K562 (cell line): Measurements from ENCODE around the gene EHD3. TPM values are rescaled to one million over a fixed set of nuclear protein-coding genes. Genes with fewer than 3 reads are reported as not detected.

ENCODE experiments used
- ATAC-seq: fragments of 200-7000 bp; cut with Tn5 transposase; 3 replicates; pipeline ENCODE4 v1.9.1; 2020; ENCODE audit warnings: moderate library complexity
- BruUV-seq: library from RNA; stranded (reverse); fragments of 400-500 nt; replicated peaks from 2 replicates; lab custom pipeline; 2021; lab: Mats Ljungman, UMichigan
- CTCF ChIA-PET: fragments of 300-600 bp; formaldehyde crosslinking; extraction: SDS; loops from one replicate; lab custom pipeline; 2021; ENCODE audit warnings: low intra/inter-chr PET ratio; lab: Yijun Ruan, JAX
- POLR2A ChIA-PET: fragments of 300-600, 350-650 bp; sonication (Branson Sonifier 250); formaldehyde crosslinking; extraction: SDS; loops from one replicate; lab custom pipeline; 2021; ENCODE audit warnings: antibody characterized with exemption, inconsistent platforms; lab: Yijun Ruan, JAX
- DNase-seq, 4 experiments: peaks; one replicate each; pipeline versions ENCODE4 v3.0.0 to v3.0.0-alpha.2; 2011 to 2018; ENCODE audit warnings: low spot score in 3 of 4, mixed read lengths in 3 of 4; ENCODE audit errors: extremely low read depth in 1 of 4
- FAIRE-seq: peaks from 2 replicates; lab custom pipeline; 2011; peaks lifted over from hg19 to GRCh38; lab: Jason Lieb, UNC
- H2AFZ ChIP-seq: 2 replicates; pipeline ENCODE4 v1.6.0; 2011; ENCODE audit warnings: low read depth, low read length, control low read depth, inconsistent platforms
- H3K27ac ChIP-seq: fragments of 200-600 bp; 3 replicates; pipeline ENCODE4 v1.8.0; 2011; ENCODE audit warnings: low read depth, mild to moderate bottlenecking, control low read depth, inconsistent platforms, low read length, moderate library complexity, mixed read lengths; ENCODE audit errors: extremely low read depth
- H3K27me3 ChIP-seq, 2 experiments: fragments of 300-600 bp in 1 of 2; 2 replicates in 1 of 2; 3 replicates in 1 of 2; pipeline versions ENCODE4 v1.6.0 to v1.8.0; 2011; ENCODE audit warnings: inconsistent platforms in 2 of 2, low read length in 2 of 2, mild to moderate bottlenecking in 1 of 2, mixed read lengths in 1 of 2, moderate library complexity in 1 of 2; ENCODE audit not compliant: control insufficient read depth in 2 of 2, insufficient read depth in 2 of 2
- H3K36me3 ChIP-seq: fragments of 300-600 bp; 3 replicates; pipeline ENCODE4 v1.8.0; 2011; ENCODE audit warnings: mild to moderate bottlenecking, low read length, inconsistent platforms; ENCODE audit not compliant: control insufficient read depth, insufficient read depth
- H3K4me1 ChIP-seq, 2 experiments: fragments of 200-600 bp in 1 of 2; replicated peaks in 1 of 2; 2 replicates in 1 of 2; 3 replicates in 1 of 2; pipeline versions ENCODE4 v1.5.1 to v1.8.0; 2011; ENCODE audit warnings: inconsistent platforms in 2 of 2, low read length in 2 of 2, mild to moderate bottlenecking in 1 of 2, mixed read lengths in 1 of 2, moderate library complexity in 1 of 2; ENCODE audit not compliant: control insufficient read depth in 2 of 2, insufficient read depth in 2 of 2
- H3K4me2 ChIP-seq: 2 replicates; pipeline ENCODE4 v1.6.1; 2011; ENCODE audit warnings: low read length, control low read depth, inconsistent platforms, mixed read lengths; ENCODE audit not compliant: insufficient read depth
- H3K4me3 ChIP-seq: fragments of 200-600 bp; sonication (generic), shearing (Covaris generic); 2 replicates; pipeline ENCODE4 v1.5.1; 2016; ENCODE audit warnings: control low read depth, inconsistent platforms
- H3K79me2 ChIP-seq: fragments of 200-600 bp; 3 replicates; pipeline ENCODE4 v1.8.0; 2011; ENCODE audit warnings: low read length, inconsistent platforms; ENCODE audit not compliant: control insufficient read depth, insufficient read depth
- H3K9ac ChIP-seq, 2 experiments: 2 replicates each; pipeline versions ENCODE4 v1.6.0 to v1.6.1; 2011; ENCODE audit warnings: low read depth in 2 of 2, low read length in 2 of 2, control low read depth in 1 of 2, inconsistent platforms in 1 of 2, mild to moderate bottlenecking in 1 of 2, mixed read lengths in 1 of 2; ENCODE audit not compliant: insufficient read depth in 1 of 2
- H3K9me1 ChIP-seq: one replicate; pipeline ENCODE4 v1.6.0; 2011; ENCODE audit warnings: inconsistent platforms, mild to moderate bottlenecking, low read length, moderate library complexity; ENCODE audit not compliant: control insufficient read depth, insufficient read depth
- H3K9me3 ChIP-seq: replicated peaks from 2 replicates; pipeline ENCODE4 v1.5.1; 2011; ENCODE audit warnings: low read depth, low read length, inconsistent platforms; ENCODE audit not compliant: control insufficient read depth, insufficient read depth
- H4K20me1 ChIP-seq: replicated peaks from 2 replicates; pipeline ENCODE4 v1.6.1; 2011; ENCODE audit warnings: low read length, inconsistent platforms, mixed read lengths; ENCODE audit not compliant: control insufficient read depth, insufficient read depth
- FIP1L1 ChIP-seq: fragments of 200-400 bp; formaldehyde crosslinking; IDR thresholded peaks from 2 replicates; pipeline ENCODE4 v1.6.1; 2018; ENCODE audit warnings: mild to moderate bottlenecking, low read depth, low read length; ENCODE audit not compliant: poor library complexity, severe bottlenecking
- HDAC1 ChIP-seq, 2 experiments: fragments of 450-650 bp; IDR thresholded peaks; 2 replicates each; pipeline ENCODE4 v1.6.1; 2016 to 2017; ENCODE audit warnings: inconsistent platforms in 1 of 2, mild to moderate bottlenecking in 1 of 2, moderate library complexity in 1 of 2
- HES1 ChIP-seq: fragments of 450-650 bp; IDR thresholded peaks from 2 replicates; pipeline ENCODE4 v1.6.1; 2016; ENCODE audit warnings: low read depth, mild to moderate bottlenecking, moderate library complexity
- MEF2D ChIP-seq: conservative IDR thresholded peaks from 2 replicates; pipeline ENCODE4 v1.6.1; 2016; ENCODE audit warnings: low read depth, missing genetic modification characterization, missing compliant biosample characterization
- MTA3 ChIP-seq: fragments of 450-650 bp; formaldehyde crosslinking; IDR thresholded peaks from 2 replicates; pipeline ENCODE4 v1.6.1; 2017; ENCODE audit warnings: mild to moderate bottlenecking, borderline replicate concordance
- NR1H2 ChIP-seq: sonication (generic); formaldehyde crosslinking; IDR thresholded peaks from 2 replicates; pipeline ENCODE4 v1.4.0; 2020; ENCODE audit warnings: mild to moderate bottlenecking, missing genetic modification reagents
- RHOXF2B ChIP-seq: fragments of 250-450 bp; sonication (Bioruptor Pico); conservative IDR thresholded peaks from 2 replicates; pipeline ENCODE4 v1.5.1; 2021
- RUNX1 ChIP-seq: sonication (generic); IDR thresholded peaks from 2 replicates; pipeline ENCODE4 v1.6.1; 2016; ENCODE audit warnings: antibody characterized with exemption, low read depth
- SFPQ ChIP-seq: fragments of 200-400 bp; formaldehyde crosslinking; IDR thresholded peaks from 2 replicates; pipeline ENCODE4 v1.6.1; 2017; ENCODE audit warnings: mild to moderate bottlenecking, low read depth, low read length, moderate library complexity
- TCF15 ChIP-seq: fragments of 250-450 bp; sonication (Bioruptor Pico); IDR thresholded peaks from 2 replicates; pipeline ENCODE4 v1.8.0; 2022; ENCODE audit warnings: moderate library complexity, mild to moderate bottlenecking, inconsistent platforms
- XRCC5 ChIP-seq: fragments of 200-400 bp; formaldehyde crosslinking; IDR thresholded peaks from 2 replicates; pipeline ENCODE4 v1.6.1; 2017; ENCODE audit warnings: low read depth, mild to moderate bottlenecking, low read length
- ZBTB17 ChIP-seq: fragments of 450-650 bp; formaldehyde crosslinking; IDR thresholded peaks from 2 replicates; pipeline ENCODE4 v1.4.0; 2020; ENCODE audit warnings: mild to moderate bottlenecking
- ZNF232 ChIP-seq: sonication (generic); formaldehyde crosslinking; IDR thresholded peaks from 2 replicates; pipeline ENCODE4 v1.8.0; 2022; ENCODE audit warnings: mild to moderate bottlenecking, missing genetic modification reagents
- ZNF41 ChIP-seq: fragments of 250-450 bp; sonication (Bioruptor Pico); conservative IDR thresholded peaks from 2 replicates; pipeline ENCODE4 v1.4.0; 2020; ENCODE audit warnings: mild to moderate bottlenecking
- ZNF583 ChIP-seq: fragments of 250-450 bp; sonication (Bioruptor Pico); IDR thresholded peaks from 2 replicates; pipeline ENCODE4 v1.4.0; 2020
- ZNF592 ChIP-seq: fragments of 450-650 bp; IDR thresholded peaks from 2 replicates; pipeline ENCODE4 v1.6.1; 2017; ENCODE audit warnings: antibody characterized with exemption, mild to moderate bottlenecking
- WGBS: fragments of 100-300 bp; shearing (Covaris generic); methylation state at CpG from one replicate; pipeline ENCODE4 v1.1.6; 2016; ENCODE audit warnings: low coverage, mixed read lengths; ENCODE audit not compliant: insufficient coverage; ENCODE audit errors: missing lambda C conversion rate; 5-methylcytosine and 5-hydroxymethylcytosine counted together
- in situ Hi-C: fragments of 300-500 bp; cut with MboI; formaldehyde crosslinking; loops from 4 replicates; pipeline ENCODE4 v1.15.0; 2018; ENCODE audit warnings: inconsistent platforms, mixed read lengths
- intact Hi-C: fragments of 100-400 bp; cut with micrococcal nuclease; formaldehyde crosslinking; loops from 2 replicates; pipeline ENCODE4 v1.14.2; 2022
- polyA plus RNA-seq, 8 experiments: library from polyadenylated mRNA; depleted of rRNA in 4 of 8; stranded (reverse) in 5 of 8; unstranded in 3 of 8; fragments of >200 nt; fragmentation: Nextera tagmentation in 2 of 8; fragmentation: Illumina TruSeq in 1 of 8; extraction: Ambion mirVana in 2 of 8; extraction: Trizol in 1 of 8; gene quantifications; 2 replicates each; pipeline versions ENCODE4 v1.2.1 to v1.2.3, GENCODE V29; 2011 to 2014; ENCODE audit warnings: inconsistent platforms in 1 of 8, missing spikeins in 1 of 8
- total RNA-seq, 7 experiments: library from RNA; depleted of rRNA in 6 of 7; stranded (reverse); fragments of >200 nt in 6 of 7; fragmentation: Illumina TruSeq in 2 of 7; extraction: Trizol in 2 of 7; gene quantifications; 2 replicates each; pipeline versions ENCODE4 v1.2.1 to v1.2.3, GENCODE V29; 2011 to 2021; ENCODE audit warnings: low replicate concordance in 1 of 7

EHD3 gene
- total and polyA plus RNA-seq, 9 of the 15 experiments (the other 6 are each of a cell fraction or from before 2014, with no cell fraction given), result under 0.01 to 0.04 (median 0.03) TPM; not detected in 3

GRCh38 chr2:31238906-31239592 is 5.1 kb downstream of the EHD3 start:
- Histone ChIP-seq H3K9me3 (no peaks in the 10 kb centered on the region), H3K4me1 (peaks cover 0 to 7% of the 10 kb centered on the region in 2 experiments; a peak in 3 of 5 replicates), H3K27ac (no peak overlapping the region), H3K36me3 (no peaks in the 10 kb centered on the region), H3K9ac (no peak overlapping the region), H2AFZ (no peak overlapping the region), H3K27me3 (peaks cover 3 to 43% of the 10 kb centered on the region in 2 experiments; a peak in 3 of 5 replicates), H3K4me2 (no peak overlapping the region), H3K4me3 (no peak overlapping the region), H3K9me1 (no peaks in the 10 kb centered on the region), H3K79me2 (no peaks in the 10 kb centered on the region), H4K20me1 (no peaks in the 10 kb centered on the region)
- no TSS peak for BruUV-seq
- intact Hi-C loops (loop anchor here (10.0 kb wide), 1 partner anchor 96 kb away; no protein-coding TSS in a partner anchor), in situ Hi-C loops (no loop called here)
- ATAC-seq (no peak), DNase-seq (no peak), FAIRE-seq (no peak)
- WGBS, result 1% methylated on average over 12 of the region's 13 CpGs
- CTCF ChIA-PET, result no interaction called here
- POLR2A ChIA-PET, result interaction anchor here (0.6 kb wide), 3 partner anchors 13 to 485 kb away, joined by 3 read pairs; no protein-coding TSS in a partner anchor
- TF ChIP-seq HES1 (no peak), ZNF583 (no peak), RUNX1 (no peak), ZNF232 (CRISPR knock-in tag) (no peak), TCF15 (CRISPR knock-in tag) (no peak), MEF2D (tag) (no peak), HDAC1 (IDR thresholded peaks at IDR 0.05) (no peak), ZBTB17 (CRISPR knock-in tag) (no peak), MTA3 (no peak), XRCC5 (no peak), NR1H2 (CRISPR knock-in tag) (no peak), FIP1L1 (no peak), RHOXF2B (no peak), ZNF41 (CRISPR knock-in tag) (no peak), ZNF592 (no peak), SFPQ (no peak)
